OCI-LY1 (cell line): ENCODE results near the gene NCAPH2.

Experiments
- CTCF ChIP-seq: fragments of 200-600 bp; sonication (generic), shearing (Covaris generic); IDR thresholded peaks from 2 replicates; pipeline ENCODE4 v1.5.1; 2017; ENCODE audit warnings: mild to moderate bottlenecking, antibody characterized with exemption, low read length, moderate library complexity, mixed read lengths
- EZH2 ChIP-seq: fragments of 200-600 bp; sonication (generic), shearing (Covaris generic); IDR thresholded peaks from 2 replicates; pipeline ENCODE4 v1.8.0; 2017; ENCODE audit warnings: borderline replicate concordance, mixed run types, mild to moderate bottlenecking, antibody characterized with exemption, low read length, moderate library complexity, mixed read lengths

DNA sequence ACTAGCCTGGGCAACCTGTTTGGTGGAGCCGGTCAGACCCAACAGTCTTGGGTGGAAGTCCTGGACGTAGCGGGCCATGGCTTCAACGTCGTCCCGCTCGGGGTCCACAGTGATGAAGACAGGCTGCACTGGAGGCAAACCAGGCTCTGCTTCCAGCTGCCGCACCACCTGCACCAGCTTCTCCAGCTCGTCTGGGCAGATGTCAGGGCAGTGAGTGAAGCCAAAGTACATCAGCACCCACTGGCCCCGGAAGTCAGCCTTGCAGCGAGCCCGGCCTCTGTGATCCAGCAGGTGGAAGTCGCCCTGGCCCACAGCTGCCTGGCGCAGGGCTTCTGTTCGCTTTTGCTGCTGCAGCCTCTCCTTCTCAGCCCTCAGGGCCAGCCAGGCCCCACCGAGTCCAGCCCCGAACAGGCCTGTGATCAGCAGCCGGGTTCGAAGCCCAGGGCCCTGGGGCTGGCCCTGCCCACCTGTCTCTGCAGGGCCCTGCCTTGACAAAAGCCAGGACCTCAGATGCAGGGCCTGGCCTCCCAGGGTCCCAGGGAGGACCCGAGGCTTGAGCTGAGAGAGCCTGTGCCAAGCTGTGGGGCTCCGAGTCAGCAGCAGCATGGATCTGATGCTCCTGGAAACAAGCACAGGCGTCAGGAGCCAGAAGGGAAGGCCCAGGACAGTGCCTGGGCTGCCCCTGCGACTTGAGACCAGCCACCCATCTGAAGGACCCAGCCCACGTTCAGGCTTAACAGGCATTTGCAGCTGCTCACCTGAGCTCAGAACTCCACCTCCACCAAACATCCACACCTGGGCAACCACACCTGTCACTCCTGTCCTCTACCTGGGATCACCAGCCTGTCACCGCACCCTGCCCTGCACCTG lies 16.0 kb downstream of the NCAPH2 start:
- TF ChIP-seq CTCF (no peak), EZH2 (no peak)
